Nephron (organoid): Measurements from ENCODE around the gene CFDP1.

Source experiments
- H3K27ac Mint-ChIP-seq, 3 experiments: 2 replicates each; pipeline ENCODE4 v1.8.0; 2020; ENCODE audit warnings: mixed read lengths in 3 of 3, mild to moderate bottlenecking in 2 of 3, moderate library complexity in 1 of 3
- H3K27me3 Mint-ChIP-seq: 2 replicates; pipeline ENCODE4 v1.8.0; 2021; ENCODE audit warnings: low read depth, mild to moderate bottlenecking, moderate library complexity, mixed read lengths
- H3K36me3 Mint-ChIP-seq: 2 replicates; pipeline ENCODE4 v1.8.0; 2020; ENCODE audit warnings: low read depth, mixed read lengths
- H3K4me1 Mint-ChIP-seq: 2 replicates; pipeline ENCODE4 v1.8.0; 2020; ENCODE audit warnings: mixed read lengths
- H3K4me3 Mint-ChIP-seq, 3 experiments: 2 replicates each; pipeline ENCODE4 v1.8.0; 2020; ENCODE audit warnings: mild to moderate bottlenecking in 3 of 3, mixed read lengths in 3 of 3, moderate library complexity in 2 of 3
- H3K9me3 Mint-ChIP-seq: 2 replicates; pipeline ENCODE4 v1.8.0; 2020; ENCODE audit warnings: mixed read lengths
- TF ChIP-seq, protein P1 (sequence below), 3 experiments: fragments of 200-600 bp; sonication (generic); IDR thresholded peaks; one replicate each; pipeline ENCODE4 v1.5.0; 2021; ENCODE audit warnings: antibody characterized with exemption in 3 of 3; ENCODE audit not compliant: unreplicated experiment in 3 of 3

The CFDP1 gene

DNA sequence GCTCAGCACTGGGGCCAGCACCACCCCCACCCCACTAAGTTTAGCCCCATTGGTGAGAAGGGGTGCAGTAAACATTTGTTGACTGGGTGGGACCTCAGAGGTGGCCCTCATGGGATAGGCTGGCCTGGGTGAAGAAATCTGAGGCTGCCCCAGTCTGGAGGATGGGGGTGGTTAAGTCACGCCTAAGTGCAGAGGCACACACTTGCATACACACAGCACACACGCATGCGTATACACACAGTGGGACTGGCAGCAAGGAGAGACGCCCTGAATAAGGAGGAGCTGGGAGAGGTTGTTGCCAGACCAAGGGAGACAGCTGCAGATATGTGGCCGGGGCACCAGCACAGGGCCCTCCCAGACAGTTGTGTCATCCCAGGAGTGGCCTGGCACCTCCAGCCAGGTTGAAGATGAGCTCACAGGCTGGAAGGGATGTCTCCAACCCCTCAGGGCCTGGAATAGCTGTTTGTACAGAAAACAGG, 178.9 kb downstream of the CFDP1 start:
- Mint-ChIP-seq H3K4me1 (peaks cover 60% of the 10 kb centered on the region), H3K27me3 (no peaks in the 10 kb centered on the region), H3K36me3 (no peaks in the 10 kb centered on the region), H3K4me3 (no peak overlapping the region), H3K27ac (peak overlapping the region; percentile 82 to 92 (median 90)), H3K9me3 (no peaks in the 10 kb centered on the region)
- TF ChIP-seq, protein P1, sequence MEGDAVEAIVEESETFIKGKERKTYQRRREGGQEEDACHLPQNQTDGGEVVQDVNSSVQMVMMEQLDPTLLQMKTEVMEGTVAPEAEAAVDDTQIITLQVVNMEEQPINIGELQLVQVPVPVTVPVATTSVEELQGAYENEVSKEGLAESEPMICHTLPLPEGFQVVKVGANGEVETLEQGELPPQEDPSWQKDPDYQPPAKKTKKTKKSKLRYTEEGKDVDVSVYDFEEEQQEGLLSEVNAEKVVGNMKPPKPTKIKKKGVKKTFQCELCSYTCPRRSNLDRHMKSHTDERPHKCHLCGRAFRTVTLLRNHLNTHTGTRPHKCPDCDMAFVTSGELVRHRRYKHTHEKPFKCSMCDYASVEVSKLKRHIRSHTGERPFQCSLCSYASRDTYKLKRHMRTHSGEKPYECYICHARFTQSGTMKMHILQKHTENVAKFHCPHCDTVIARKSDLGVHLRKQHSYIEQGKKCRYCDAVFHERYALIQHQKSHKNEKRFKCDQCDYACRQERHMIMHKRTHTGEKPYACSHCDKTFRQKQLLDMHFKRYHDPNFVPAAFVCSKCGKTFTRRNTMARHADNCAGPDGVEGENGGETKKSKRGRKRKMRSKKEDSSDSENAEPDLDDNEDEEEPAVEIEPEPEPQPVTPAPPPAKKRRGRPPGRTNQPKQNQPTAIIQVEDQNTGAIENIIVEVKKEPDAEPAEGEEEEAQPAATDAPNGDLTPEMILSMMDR (IDR thresholded peaks at IDR 0.05; ENCODE audit: unreplicated experiment in 3 of 3), result no peak

DNA sequence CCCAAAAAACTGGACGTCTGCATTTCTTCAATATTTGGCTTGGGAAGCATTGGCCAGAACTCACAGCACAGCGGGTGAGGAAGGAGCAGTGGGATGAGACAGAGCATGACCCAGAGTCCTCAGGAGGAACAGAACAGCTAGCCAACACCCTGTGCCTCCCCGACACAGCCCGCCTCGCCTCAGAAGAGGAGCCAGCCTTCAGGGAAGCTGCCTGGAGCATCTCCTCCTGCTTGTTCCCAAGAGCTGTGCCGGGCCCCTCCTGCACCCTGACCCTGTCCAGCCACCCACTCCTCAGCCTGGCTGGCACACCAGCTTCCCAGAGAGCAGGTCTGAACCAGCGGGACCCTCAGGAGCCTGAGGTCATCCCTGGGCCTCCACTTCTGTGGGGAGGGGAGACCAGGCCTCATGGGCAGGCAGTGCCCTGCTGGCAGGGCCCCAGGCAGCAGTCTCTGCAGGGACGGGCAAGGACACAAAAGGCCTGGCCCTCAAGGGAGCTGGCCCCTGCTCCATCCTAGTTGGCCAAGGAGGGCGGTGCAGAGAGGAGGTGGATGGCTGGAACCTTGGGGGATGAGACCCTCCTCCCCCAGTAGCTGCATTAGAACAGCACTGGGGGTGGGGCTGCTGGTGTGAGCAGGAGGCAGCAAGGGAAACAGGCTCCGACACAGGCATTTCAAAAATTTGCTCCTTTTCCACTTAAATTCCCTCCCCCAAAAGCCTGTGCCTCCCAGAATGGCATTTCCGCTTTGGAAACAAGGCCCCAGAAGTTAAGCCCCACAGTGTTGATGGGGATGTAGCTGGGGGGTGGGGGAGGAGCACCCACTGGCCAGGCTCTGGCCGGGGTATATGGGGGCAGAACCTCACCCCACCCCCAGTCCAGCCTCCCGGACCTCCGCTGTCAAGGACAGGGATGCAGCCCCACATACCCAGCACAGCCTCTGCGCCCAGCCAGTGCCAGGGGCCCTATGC, 180.1 kb downstream of the CFDP1 start:
- Mint-ChIP-seq H3K36me3 (no peaks in the 10 kb centered on the region), H3K27me3 (no peaks in the 10 kb centered on the region), H3K4me1 (peaks cover 53% of the 10 kb centered on the region), H3K9me3 (no peaks in the 10 kb centered on the region), H3K4me3 (peak overlapping the region; percentile 40 to 73 (median 71)), H3K27ac (peak overlapping the region; percentile 74 to 86 (median 77))
- TF ChIP-seq, protein P1 (IDR thresholded peaks at IDR 0.05; ENCODE audit: unreplicated experiment in 3 of 3), result no peak

DNA sequence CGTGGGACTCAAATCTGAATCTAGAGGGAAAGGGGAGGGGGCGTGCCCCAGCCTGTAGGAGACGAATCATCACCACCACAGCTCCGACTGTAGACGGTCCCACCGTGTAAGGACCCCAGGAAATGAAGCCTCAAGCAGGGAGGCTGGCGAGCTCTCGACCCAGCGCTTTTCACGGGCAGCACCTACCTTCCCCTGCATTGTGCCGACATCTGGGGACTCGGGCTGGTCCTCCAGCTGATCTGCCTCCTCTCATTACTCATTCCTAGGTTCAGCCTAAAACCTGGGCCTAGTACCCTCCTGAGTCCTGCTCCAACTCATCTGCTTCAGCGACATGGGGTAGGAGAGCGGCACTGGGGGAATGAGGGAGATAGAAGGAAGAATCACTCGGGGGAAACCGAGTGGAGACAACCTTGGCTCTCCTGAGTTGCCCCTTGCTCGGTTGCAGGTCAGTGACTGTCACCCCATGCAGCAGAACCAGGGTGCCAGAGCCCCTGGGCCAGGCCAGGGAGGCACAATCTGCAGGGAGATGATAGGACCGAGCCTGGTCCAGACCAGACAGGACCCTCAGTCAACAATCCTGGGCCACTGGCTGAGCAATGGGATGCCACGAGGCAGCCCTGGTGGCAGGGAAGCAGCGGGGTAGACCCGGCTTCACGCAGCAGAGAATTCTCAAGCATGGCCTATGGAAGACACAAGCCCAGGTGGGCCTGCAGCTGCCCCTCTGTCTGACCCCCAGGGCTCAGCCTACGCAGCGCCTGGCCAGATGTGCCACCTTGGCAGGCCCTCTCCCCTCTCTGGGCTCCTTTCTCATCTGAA, 181.0 kb downstream of the CFDP1 start:
- Mint-ChIP-seq H3K27me3 (no peaks in the 10 kb centered on the region), H3K27ac (peak overlapping the region; percentile 86 to 94 (median 90)), H3K9me3 (no peaks in the 10 kb centered on the region), H3K36me3 (no peaks in the 10 kb centered on the region), H3K4me1 (peaks cover 51% of the 10 kb centered on the region), H3K4me3 (peak overlapping the region; percentile 79 to 86 (median 84))
- TF ChIP-seq, protein P1 (IDR thresholded peaks at IDR 0.05; ENCODE audit: unreplicated experiment in 3 of 3), result no peak

DNA sequence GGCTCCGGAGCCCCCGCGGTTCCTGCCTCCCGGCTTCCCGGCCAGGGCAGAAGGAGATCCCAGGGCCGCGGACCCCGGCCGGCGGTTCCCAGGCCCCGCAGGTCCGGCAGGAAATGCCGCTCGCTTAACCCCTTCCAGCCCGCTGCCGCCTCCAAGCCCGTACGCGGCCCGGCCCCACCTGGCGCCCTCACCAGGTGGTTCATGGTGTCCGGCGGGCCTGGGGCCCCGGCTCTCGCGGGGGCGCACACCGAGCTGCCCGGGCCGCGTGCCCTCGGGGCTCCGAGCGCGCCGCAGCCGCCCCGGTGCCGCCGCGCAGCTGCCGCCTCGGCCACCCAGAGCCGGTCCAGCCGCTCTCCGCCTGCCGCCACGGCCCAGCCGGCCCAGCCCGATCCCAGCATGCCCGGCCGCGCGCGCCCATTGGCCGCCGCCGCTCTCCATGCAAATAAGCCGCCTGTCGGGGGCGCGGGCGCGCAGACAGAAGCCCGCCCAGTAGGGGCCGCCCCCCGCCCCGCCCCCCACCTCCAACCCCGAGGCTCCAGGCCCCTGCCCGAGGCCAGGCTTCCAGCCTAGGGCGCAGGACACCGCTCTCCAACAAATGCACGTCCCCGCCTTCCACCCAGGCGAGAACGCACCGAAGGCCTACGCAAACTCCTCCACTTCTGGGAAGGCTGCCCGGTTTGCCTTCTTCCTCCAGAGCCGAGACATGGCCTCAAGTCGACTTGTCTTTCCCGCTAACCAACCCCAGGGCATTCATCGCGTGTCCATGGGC, 181.8 kb downstream of the CFDP1 start, which contains the start of gene BCAR1:
Gene BCAR1, minus strand, starts transcription at position 345 of the 769 bp plus-strand sequence. Its CDS starts 142 bp downstream, at position 203.
- no peaks in the 10 kb centered on the region for H3K9me3 Mint-ChIP-seq
- H3K36me3 Mint-ChIP-seq, result no peaks in the 10 kb centered on the region
- H3K27me3 Mint-ChIP-seq, result no peaks in the 10 kb centered on the region
- H3K4me1 Mint-ChIP-seq, result peaks cover 53% of the 10 kb centered on the region
- H3K27ac Mint-ChIP-seq, result peak within 1 kb of the TSS; percentile 86 to 94 (median 90)
- H3K4me3 Mint-ChIP-seq, result peak within 1 kb of the TSS; percentile 85 to 89 (median 86)
- TF ChIP-seq, protein P1 (IDR thresholded peaks at IDR 0.05; ENCODE audit: unreplicated experiment in 3 of 3), result no peak

DNA sequence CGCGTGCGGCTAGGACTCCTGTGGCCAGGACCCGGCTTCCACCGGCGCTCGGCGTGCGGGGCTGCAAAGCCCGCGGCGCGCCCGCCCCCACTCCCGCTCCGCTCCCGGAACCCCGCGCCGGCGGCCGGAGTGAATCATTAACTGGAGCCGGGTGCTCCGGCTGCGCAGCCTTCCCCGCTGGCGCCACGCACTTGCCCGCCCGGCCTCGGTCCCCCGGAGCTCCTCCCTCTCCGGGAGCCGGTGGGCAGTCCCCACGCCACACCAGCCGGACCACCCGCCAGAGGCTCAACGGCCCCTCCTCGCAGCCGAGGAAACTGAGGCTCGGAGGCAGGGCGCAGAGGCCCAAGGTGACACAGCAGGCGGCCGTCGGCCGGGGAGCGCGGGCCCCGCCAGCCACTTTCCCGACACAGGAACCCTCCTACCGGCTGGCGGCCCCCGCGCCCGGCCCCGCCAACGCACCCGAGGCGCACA, 182.5 kb downstream of the CFDP1 start:
- TF ChIP-seq, protein P1 (IDR thresholded peaks at IDR 0.05; ENCODE audit: unreplicated experiment in 3 of 3), result no peak
- H3K9me3 Mint-ChIP-seq, result no peaks in the 10 kb centered on the region
- peak overlapping the region in 2 of 3 experiments; percentile 71 to 73 for H3K27ac Mint-ChIP-seq
- H3K36me3 Mint-ChIP-seq, result no peaks in the 10 kb centered on the region
- peaks cover 59% of the 10 kb centered on the region for H3K4me1 Mint-ChIP-seq
- H3K27me3 Mint-ChIP-seq, result no peaks in the 10 kb centered on the region
- H3K4me3 Mint-ChIP-seq, result peak overlapping the region; percentile 85 to 89 (median 86)
